OCI-LY7 (cell line): ENCODE results near the gene GNG5.

Experiments used
- EZH2phosphoT487 ChIP-seq: fragments of 200-600 bp; sonication (generic); IDR thresholded peaks from 2 replicates; pipeline ENCODE4 v1.6.1; 2018; ENCODE audit warnings: low read depth, borderline replicate concordance, mild to moderate bottlenecking, mixed run types, antibody characterized with exemption, low read length, moderate library complexity, mixed read lengths
- TF ChIP-seq, protein P1 (sequence below): fragments of 200-600 bp; sonication (generic); conservative IDR thresholded peaks from 2 replicates; pipeline ENCODE4 v1.5.1; 2014; ENCODE audit warnings: mild to moderate bottlenecking, antibody characterized with exemption, low read length, moderate library complexity, mixed read lengths

DNA sequence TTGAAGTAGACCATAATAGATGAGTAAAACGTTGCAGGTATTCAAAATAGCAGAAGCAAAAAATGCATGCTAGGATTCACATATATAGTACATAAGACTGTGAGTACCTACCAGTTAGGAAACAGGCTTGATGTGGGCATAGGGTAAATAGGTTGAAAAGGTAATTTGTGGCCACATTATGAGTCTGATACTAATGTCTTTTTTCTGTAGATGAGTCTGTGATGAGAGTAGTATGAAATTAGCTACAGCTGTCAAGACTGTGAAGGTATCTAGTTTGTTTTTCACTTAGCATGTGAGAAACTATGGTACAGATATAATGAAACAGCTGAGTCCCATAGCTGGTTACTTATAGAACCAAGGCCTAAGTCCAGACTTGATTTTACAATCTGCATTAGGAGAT is 12.6 kb downstream of the GNG5 start:
- TF ChIP-seq, protein P1, sequence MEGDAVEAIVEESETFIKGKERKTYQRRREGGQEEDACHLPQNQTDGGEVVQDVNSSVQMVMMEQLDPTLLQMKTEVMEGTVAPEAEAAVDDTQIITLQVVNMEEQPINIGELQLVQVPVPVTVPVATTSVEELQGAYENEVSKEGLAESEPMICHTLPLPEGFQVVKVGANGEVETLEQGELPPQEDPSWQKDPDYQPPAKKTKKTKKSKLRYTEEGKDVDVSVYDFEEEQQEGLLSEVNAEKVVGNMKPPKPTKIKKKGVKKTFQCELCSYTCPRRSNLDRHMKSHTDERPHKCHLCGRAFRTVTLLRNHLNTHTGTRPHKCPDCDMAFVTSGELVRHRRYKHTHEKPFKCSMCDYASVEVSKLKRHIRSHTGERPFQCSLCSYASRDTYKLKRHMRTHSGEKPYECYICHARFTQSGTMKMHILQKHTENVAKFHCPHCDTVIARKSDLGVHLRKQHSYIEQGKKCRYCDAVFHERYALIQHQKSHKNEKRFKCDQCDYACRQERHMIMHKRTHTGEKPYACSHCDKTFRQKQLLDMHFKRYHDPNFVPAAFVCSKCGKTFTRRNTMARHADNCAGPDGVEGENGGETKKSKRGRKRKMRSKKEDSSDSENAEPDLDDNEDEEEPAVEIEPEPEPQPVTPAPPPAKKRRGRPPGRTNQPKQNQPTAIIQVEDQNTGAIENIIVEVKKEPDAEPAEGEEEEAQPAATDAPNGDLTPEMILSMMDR, result no peak
- TF ChIP-seq EZH2phosphoT487, result no peak
